GM12865 (cell line): ENCODE data around the gene CPM.

Source experiments
- DNase-seq: peaks from one replicate; pipeline ENCODE4 v3.0.0; 2010; ENCODE audit warnings: low read depth
- H3K4me3 ChIP-seq: 2 replicates; pipeline ENCODE4 v1.5.1; 2011; ENCODE audit warnings: mild to moderate bottlenecking, low read depth, low read length, control low read depth
- TF ChIP-seq, protein P1 (sequence below): IDR thresholded peaks from 2 replicates; pipeline ENCODE4 v1.5.1; 2011; ENCODE audit warnings: low read length, control low read depth, low read depth, inconsistent platforms; ENCODE audit not compliant: insufficient read depth; ENCODE audit errors: missing control alignments

Gene CPM

DNA sequence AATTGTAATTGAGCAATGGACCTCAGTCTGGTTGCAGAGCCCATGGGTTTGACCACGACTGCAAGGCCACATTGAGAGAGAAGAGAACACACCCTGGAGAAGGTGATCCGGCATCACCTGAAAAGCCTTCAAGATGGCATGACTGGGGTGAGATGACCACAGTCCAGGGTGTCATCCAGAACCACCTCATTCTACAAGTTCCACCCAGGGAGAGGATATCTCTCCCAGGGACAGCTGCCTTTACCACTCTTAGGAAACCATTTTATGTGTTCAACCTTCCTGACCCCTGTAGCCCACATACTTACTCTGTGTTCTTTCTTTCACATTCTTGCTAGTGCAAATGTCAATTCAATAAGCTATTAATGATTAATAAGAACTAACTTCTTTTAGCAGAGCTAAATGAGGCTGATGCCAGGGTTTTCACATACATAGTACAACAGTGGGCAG lies 43.4 kb upstream of the CPM start:
- H3K4me3 ChIP-seq: no peak overlapping the region
- DNase-seq: no peak
- TF ChIP-seq, protein P1, sequence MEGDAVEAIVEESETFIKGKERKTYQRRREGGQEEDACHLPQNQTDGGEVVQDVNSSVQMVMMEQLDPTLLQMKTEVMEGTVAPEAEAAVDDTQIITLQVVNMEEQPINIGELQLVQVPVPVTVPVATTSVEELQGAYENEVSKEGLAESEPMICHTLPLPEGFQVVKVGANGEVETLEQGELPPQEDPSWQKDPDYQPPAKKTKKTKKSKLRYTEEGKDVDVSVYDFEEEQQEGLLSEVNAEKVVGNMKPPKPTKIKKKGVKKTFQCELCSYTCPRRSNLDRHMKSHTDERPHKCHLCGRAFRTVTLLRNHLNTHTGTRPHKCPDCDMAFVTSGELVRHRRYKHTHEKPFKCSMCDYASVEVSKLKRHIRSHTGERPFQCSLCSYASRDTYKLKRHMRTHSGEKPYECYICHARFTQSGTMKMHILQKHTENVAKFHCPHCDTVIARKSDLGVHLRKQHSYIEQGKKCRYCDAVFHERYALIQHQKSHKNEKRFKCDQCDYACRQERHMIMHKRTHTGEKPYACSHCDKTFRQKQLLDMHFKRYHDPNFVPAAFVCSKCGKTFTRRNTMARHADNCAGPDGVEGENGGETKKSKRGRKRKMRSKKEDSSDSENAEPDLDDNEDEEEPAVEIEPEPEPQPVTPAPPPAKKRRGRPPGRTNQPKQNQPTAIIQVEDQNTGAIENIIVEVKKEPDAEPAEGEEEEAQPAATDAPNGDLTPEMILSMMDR: no peak

DNA sequence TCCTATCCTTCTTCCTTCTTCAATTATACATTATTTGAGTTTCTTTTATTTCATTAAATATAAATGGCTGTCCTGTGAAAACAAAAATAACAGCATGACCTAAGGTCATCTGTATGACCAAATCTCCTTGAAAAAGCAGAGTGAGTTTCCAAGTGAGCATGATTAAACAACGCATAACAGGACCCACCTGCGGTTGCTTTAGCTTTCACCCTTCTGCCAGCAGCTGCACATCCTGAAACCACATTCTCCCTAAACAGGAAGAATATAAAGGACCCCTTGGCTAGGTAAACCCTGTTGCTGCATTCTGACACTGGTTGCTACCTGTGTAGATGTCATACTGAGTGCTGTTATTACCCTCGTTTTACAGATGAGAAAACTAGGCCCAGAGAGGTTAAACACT lies 42.8 kb upstream of the CPM start:
- DNase-seq: no peak
- TF ChIP-seq, protein P1: no peak
- H3K4me3 ChIP-seq: no peak overlapping the region

DNA sequence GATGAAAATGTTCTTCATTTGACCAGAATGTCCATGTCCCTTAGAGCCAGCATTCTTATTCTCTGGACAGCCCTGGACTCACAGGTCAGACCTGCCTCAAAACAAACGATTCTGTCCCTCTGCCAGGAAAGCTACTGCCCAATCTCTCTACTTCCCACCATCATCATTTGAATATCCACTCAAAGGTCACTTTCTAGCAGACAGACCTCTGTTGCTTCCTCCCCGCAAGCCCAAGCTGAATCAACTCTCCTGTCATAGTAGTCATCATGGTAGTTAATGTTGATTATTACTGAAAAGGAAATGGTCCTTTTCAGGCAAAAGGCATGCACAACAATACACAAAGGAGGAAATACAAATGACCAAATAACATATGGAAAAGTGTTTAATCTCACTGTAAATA lies 39.6 kb upstream of the CPM start:
- DNase-seq: no peak
- no peak overlapping the region for H3K4me3 ChIP-seq
- TF ChIP-seq, protein P1: no peak

- DNase-seq: no peak
- H3K4me3 ChIP-seq: no peak overlapping the region
- TF ChIP-seq, protein P1: no peak
These were observed 38.4 kb upstream of the CPM start for GRCh38 chr12:68971404-68971803.

GRCh38 chr12:68970951-68971350 lies 38.0 kb upstream of the CPM start:
- no peak overlapping the region for H3K4me3 ChIP-seq
- no peak for DNase-seq
- TF ChIP-seq, protein P1: no peak

DNA sequence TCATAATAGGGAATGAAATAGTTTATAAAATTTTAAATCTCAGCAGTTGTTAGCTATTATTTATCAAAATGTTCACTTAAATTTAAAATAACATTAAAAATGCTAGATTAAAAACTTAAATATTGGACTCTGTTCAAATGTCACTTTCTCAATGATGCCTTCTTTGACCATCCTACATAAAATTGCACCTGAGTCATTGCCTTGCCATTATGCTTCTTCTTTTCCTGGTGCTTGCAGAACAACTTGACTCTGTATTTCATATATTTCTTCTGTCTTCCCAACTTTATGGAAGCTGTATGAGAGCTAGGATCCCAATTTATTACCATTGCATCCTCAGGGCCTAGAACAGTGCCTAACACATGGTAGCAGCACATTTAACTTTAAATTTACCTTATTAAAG lies 37.3 kb upstream of the CPM start:
- H3K4me3 ChIP-seq: no peak overlapping the region
- DNase-seq: no peak
- TF ChIP-seq, protein P1: no peak

GRCh38 chr12:68967046-68967445 lies 34.1 kb upstream of the CPM start:
- TF ChIP-seq, protein P1: no peak
- no peak for DNase-seq
- no peak overlapping the region for H3K4me3 ChIP-seq
